Gastroesophageal sphincter (tissue), 4 donors: ENCODE data around the gene IL10RA. TPM values are rescaled to one million over a fixed set of nuclear protein-coding genes. Genes with fewer than 3 reads are reported as not detected.

Experiments used
- ATAC-seq: fragments of 150-250 bp; one replicate; pipeline ENCODE4 v1.9.1; 2016; ENCODE audit warnings: mild to moderate bottlenecking, moderate library complexity
- H3K27ac ChIP-seq, 4 donors: fragments of 200-600 bp; sonication (generic) in 3 of 4; 1 replicate in 3 of 4; 2 replicates in 1 of 4; pipeline ENCODE4 v1.5.1; 2016 to 2019
- H3K27me3 ChIP-seq: fragments of 200-600 bp; sonication (generic); one replicate; pipeline ENCODE4 v1.5.1; 2019
- H3K36me3 ChIP-seq, 2 donors: fragments of 200-600 bp; sonication (generic); one replicate each; pipeline ENCODE4 v1.5.1; 2019; ENCODE audit warnings: control low read depth in 1 of 2
- H3K4me1 ChIP-seq, 3 donors: fragments of 200-600 bp; sonication (generic); 1 replicate in 2 of 3; 2 replicates in 1 of 3; pipeline ENCODE4 v1.5.1; 2016 to 2019; ENCODE audit warnings: control low read depth in 2 of 3
- H3K4me3 ChIP-seq, 2 donors: fragments of 200-600 bp; sonication (generic); one replicate each; pipeline ENCODE4 v1.5.1; 2019; ENCODE audit warnings: mild to moderate bottlenecking in 1 of 2, moderate library complexity in 1 of 2
- H3K9me3 ChIP-seq, 3 donors: fragments of 200-600 bp; sonication (generic); one replicate each; pipeline ENCODE4 v1.5.1; 2017 to 2019; ENCODE audit warnings: control low read depth in 2 of 3
- EP300 ChIP-seq: sonication (generic); formaldehyde crosslinking; IDR thresholded peaks from one replicate; pipeline ENCODE4 v1.6.1; 2017; ENCODE audit warnings: antibody characterized with exemption, mild to moderate bottlenecking
- POLR2A ChIP-seq, 2 donors: fragments of 450-650 bp; IDR thresholded peaks; one replicate each; pipeline ENCODE4 v1.6.1; 2017; ENCODE audit warnings: antibody characterized with exemption in 2 of 2, mild to moderate bottlenecking in 2 of 2, moderate library complexity in 1 of 2
- POLR2AphosphoS5 ChIP-seq: sonication (generic); formaldehyde crosslinking; IDR thresholded peaks from one replicate; pipeline ENCODE4 v1.6.1; 2017; ENCODE audit warnings: antibody characterized with exemption
- WGBS, 2 donors: methylation state at CpG; one replicate each; pipeline ENCODE4 v1.1.5; 2018; ENCODE audit warnings: low coverage in 1 of 2; 5-methylcytosine and 5-hydroxymethylcytosine counted together
- total RNA-seq, 4 donors: library from RNA; depleted of rRNA; stranded (reverse); fragments of >200 nt; gene quantifications; one replicate each; pipeline ENCODE4 v1.1.0, GENCODE V29; 2016
- TF ChIP-seq, protein P1 (sequence below), 4 experiments: fragments of 200-600 bp in 2 of 4; fragments of 450-650 bp in 2 of 4; sonication (generic) in 1 of 4; IDR thresholded peaks; one replicate each; pipeline ENCODE4 v1.5.1; 2017 to 2019; ENCODE audit warnings: antibody characterized with exemption in 4 of 4, mild to moderate bottlenecking in 2 of 4, moderate library complexity in 2 of 4

Gene IL10RA
- total RNA-seq, 4 donors from 2014 or later, result 16.7 to 37.3 (median 24.3) TPM

DNA sequence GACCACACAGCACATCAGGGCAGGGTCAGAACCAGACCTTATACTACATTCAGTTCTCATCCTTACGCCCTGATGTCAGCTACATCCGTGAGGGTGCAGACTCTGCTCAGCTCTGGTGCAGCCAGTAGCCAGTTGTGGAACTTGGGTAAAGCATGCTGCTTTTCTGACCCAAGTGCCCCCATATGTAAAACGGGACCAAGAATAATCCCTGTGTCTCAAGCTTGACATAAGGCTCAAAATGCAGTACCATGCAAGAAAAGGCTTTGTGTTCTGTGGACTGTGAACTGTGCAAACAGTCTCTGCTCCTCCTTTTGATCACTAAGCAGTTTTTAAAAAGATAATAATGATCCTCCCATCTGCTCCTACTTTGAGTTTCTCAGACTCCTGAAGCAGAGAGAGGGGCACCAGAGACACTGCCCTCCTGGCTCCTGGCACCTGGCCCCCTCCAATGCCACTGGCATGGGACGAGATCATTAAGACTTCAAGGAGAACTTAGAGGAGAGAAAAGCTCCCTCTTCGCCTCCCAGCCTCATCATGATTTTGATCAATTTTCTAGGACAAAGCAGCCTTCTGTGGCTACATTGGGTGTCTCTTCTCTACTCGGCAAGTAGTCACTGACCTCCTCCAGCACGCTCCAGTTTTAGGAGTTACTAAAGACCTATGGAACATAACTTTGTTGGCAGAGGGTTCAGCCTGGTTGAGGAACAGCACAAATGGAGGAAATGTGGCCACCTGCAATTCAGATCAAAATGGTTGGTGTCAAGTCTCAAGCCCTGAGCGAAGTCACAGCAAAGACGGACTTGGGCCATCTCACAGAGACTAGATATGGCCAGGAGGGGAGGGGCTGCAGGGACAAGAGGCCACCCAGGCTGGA, 23.9 kb downstream of the IL10RA start:
- TF ChIP-seq EP300 (no peak), POLR2AphosphoS5 (no peak), POLR2A (IDR thresholded peaks at IDR 0.05) (no peak)
- TF ChIP-seq, protein P1, sequence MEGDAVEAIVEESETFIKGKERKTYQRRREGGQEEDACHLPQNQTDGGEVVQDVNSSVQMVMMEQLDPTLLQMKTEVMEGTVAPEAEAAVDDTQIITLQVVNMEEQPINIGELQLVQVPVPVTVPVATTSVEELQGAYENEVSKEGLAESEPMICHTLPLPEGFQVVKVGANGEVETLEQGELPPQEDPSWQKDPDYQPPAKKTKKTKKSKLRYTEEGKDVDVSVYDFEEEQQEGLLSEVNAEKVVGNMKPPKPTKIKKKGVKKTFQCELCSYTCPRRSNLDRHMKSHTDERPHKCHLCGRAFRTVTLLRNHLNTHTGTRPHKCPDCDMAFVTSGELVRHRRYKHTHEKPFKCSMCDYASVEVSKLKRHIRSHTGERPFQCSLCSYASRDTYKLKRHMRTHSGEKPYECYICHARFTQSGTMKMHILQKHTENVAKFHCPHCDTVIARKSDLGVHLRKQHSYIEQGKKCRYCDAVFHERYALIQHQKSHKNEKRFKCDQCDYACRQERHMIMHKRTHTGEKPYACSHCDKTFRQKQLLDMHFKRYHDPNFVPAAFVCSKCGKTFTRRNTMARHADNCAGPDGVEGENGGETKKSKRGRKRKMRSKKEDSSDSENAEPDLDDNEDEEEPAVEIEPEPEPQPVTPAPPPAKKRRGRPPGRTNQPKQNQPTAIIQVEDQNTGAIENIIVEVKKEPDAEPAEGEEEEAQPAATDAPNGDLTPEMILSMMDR (IDR thresholded peaks at IDR 0.05), result no peak
- H3K4me3 ChIP-seq, result no peak overlapping the region
- peak overlapping the region in 3 of 4 donors; percentile 35 to 63 (median 37) for H3K27ac ChIP-seq
- WGBS, 2 donors, result 71 to 78% methylated on average over 4 to 8 of the region's 9 CpGs
- H3K27me3 ChIP-seq, result peaks cover 11% of the 10 kb centered on the region
- ATAC-seq, result no peak
- H3K4me1 ChIP-seq, result no peaks in the 10 kb centered on the region
- H3K9me3 ChIP-seq, result no peaks in the 10 kb centered on the region
- H3K36me3 ChIP-seq, result no peaks in the 10 kb centered on the region

DNA sequence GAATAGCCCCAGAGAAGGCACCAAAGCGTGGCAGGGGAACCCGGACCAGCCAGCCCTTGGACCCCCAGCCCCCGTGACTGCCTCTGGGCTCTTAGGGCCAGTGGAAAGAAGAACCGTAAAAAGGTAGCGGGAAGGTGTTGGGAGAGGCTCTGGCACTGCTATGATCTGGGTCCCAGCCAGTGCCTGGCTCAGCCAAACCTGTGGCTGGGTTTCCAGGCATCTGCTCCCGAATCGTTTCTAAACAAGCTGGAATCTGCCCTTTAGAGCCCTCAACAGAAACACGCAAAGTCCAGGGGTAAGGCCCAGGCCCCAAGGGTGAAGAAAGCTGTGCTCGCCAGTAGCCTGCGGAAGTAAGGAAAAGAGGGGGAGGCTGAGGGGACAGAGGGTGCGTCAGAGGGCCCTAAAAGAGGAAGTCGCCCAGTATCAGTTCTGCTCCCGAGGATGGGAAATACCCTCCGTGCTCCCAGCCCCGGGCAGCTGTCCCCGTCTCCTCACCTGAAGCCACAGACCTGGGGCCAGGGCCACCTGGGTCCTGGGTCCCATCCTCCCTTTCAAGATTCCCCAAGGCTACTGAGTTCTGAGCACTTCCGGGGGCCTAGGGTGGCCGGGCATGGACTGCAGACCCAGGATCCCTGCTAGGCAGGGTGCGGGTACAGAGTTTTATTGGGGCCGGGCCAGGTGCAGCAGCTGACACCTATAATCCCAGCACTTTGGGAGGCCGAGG, 24.7 kb downstream of the IL10RA start:
- H3K4me1 ChIP-seq, result no peaks in the 10 kb centered on the region
- no peak overlapping the region for H3K4me3 ChIP-seq
- peak; percentile 72 for ATAC-seq
- WGBS, 2 donors, result 56 to 73% methylated on average over 2 to 7 of the region's 21 CpGs
- peaks cover 11% of the 10 kb centered on the region for H3K27me3 ChIP-seq
- H3K9me3 ChIP-seq, result no peaks in the 10 kb centered on the region
- TF ChIP-seq POLR2AphosphoS5, result no peak
- no peak for TF ChIP-seq EP300
- no peak for TF ChIP-seq POLR2A (IDR thresholded peaks at IDR 0.05)
- TF ChIP-seq, protein P1 (IDR thresholded peaks at IDR 0.05), result no peak
- peak overlapping the region in 3 of 4 donors; percentile 35 to 63 (median 37) for H3K27ac ChIP-seq
- H3K36me3 ChIP-seq, result no peaks in the 10 kb centered on the region

DNA sequence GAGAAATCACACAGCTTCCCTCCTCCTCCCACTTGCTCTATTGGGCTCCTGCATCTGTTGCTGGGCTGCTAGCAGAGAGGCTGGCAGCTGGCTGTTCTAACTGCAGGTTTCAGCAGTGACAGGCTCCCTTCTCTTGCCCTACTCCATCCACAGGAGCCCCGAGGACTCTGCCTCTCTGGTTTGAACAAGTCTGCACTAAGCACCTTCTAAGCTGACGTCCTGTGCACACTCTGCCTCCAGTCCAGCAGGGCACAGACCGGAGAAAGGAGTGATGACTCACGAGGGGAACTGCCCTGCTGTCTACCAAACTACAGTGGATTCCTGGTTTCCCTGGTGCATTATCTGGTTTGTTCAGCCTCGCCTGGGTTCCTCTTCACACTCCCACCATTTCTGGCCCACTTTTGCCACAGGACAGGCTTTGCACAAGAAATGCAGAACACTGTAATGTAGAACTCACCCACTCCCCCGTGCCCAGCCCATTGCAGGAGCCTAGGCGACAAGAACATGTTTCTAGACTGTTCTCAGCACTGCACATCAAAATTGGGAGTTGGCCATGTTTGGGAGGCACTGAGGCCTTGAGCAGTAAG, 26.0 kb downstream of the IL10RA start:
- no peak for TF ChIP-seq POLR2AphosphoS5
- TF ChIP-seq, protein P1 (IDR thresholded peaks at IDR 0.05), result no peak
- TF ChIP-seq POLR2A (IDR thresholded peaks at IDR 0.05), result no peak
- TF ChIP-seq EP300, result no peak
- Histone ChIP-seq H3K4me3 (no peak overlapping the region), H3K9me3 (no peaks in the 10 kb centered on the region), H3K27me3 (peaks cover 17% of the 10 kb centered on the region), H3K4me1 (no peaks in the 10 kb centered on the region), H3K36me3 (no peaks in the 10 kb centered on the region), H3K27ac (peak overlapping the region in 2 of 4 donors; percentile 35 to 55)
- 28 to 80% methylated on average over 1 to 3 of the region's 7 CpGs for WGBS, 2 donors
- ATAC-seq, result peak; percentile 50

DNA sequence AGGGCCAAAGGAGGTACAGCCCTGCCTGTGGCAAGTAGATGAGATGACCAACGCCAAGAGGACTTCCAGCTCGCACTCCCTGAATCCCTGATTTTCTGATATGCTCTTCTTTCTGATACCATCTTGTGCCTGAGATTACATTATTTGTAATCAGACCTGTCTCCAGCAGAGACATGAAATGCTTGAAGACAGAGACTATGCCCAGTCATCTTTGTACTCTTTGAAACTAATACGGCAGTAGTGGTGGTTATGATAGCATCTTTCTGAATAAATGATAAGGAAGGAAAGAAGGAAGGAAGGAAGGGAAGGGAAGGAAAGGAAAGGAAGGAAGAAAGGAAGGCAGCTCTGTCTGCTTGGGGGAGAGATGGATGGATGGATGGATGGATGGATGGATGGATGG, 27.8 kb downstream of the IL10RA start:
- Histone ChIP-seq H3K4me3 (no peak overlapping the region), H3K27me3 (peaks cover 13% of the 10 kb centered on the region), H3K36me3 (no peaks in the 10 kb centered on the region), H3K4me1 (no peaks in the 10 kb centered on the region), H3K27ac (no peak overlapping the region), H3K9me3 (no peaks in the 10 kb centered on the region)
- ATAC-seq, result no peak
- WGBS, 2 donors, result 93% methylated on average over 3 of the region's 3 CpGs; no CpG with 5 or more reads in 1 of the 2 donors
- TF ChIP-seq POLR2AphosphoS5, result no peak
- no peak for TF ChIP-seq POLR2A (IDR thresholded peaks at IDR 0.05)
- no peak for TF ChIP-seq EP300
- TF ChIP-seq, protein P1 (IDR thresholded peaks at IDR 0.05), result no peak
